ENCODE results near the gene CYP1B1.

The CYP1B1 gene

GRCh38 chr2:38074764-38075506, 1.0 kb downstream of the CYP1B1 start:
- peak; percentile 48 for DNase-seq

GRCh38 chr2:38074058-38074763, 1.7 kb downstream of the CYP1B1 start:
- DNase-seq, result no peak

- DNase-seq, result no peak
Measured at GRCh38 chr2:38073211-38074057, 2.5 kb downstream of the CYP1B1 start.

- DNase-seq, result no peak
Measured at GRCh38 chr2:38070438-38070837, 5.5 kb downstream of the CYP1B1 start.

GRCh38 chr2:38068234-38068633, 7.7 kb downstream of the CYP1B1 start:
- no peak for DNase-seq

- DNase-seq, result no peak
Measured at GRCh38 chr2:38066421-38067115, 9.4 kb downstream of the CYP1B1 start.

GRCh38 chr2:38065502-38066135, 10.3 kb downstream of the CYP1B1 start:
- DNase-seq, result no peak

- peak; percentile 79 for DNase-seq
Measured at GRCh38 chr2:38064801-38065501, 11.0 kb downstream of the CYP1B1 start.

DNA sequence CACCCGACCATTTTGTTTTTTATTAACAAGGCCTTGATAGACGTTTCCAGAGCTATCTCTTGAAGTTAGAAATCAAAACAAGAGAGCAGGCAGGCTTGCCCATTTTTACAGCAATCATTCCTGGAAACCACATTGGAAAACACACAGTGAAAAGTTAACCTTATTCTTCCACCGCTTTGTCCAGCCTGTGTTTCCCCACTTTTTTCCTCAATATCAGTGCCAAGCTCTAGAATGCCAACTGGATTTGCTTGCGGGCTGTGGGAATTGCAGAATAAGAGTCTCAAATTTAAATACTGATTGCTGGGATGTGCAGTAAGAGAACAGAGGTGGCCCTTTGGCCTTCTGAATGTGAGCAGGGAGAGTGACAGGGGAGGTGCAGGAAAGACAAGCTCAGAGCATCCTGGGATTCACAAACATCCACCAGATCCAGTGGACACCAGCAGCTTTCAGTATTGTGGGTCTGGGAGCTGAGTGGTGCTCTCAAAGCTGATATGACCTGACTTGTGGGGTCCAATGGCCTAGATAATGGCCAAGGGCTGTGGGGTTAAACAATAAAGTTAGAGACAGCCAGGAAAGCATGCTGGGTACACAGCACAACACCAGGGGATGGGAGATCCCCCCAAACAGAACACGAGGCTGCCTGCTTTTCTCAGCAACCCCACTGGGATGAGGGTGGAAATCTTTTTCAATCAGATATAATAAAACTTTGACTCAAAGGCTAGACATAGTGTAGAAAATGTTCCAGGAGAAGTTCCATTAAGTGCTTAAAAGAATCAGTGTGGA, 15.5 kb downstream of the CYP1B1 start:
- DNase-seq, result no peak

DNA sequence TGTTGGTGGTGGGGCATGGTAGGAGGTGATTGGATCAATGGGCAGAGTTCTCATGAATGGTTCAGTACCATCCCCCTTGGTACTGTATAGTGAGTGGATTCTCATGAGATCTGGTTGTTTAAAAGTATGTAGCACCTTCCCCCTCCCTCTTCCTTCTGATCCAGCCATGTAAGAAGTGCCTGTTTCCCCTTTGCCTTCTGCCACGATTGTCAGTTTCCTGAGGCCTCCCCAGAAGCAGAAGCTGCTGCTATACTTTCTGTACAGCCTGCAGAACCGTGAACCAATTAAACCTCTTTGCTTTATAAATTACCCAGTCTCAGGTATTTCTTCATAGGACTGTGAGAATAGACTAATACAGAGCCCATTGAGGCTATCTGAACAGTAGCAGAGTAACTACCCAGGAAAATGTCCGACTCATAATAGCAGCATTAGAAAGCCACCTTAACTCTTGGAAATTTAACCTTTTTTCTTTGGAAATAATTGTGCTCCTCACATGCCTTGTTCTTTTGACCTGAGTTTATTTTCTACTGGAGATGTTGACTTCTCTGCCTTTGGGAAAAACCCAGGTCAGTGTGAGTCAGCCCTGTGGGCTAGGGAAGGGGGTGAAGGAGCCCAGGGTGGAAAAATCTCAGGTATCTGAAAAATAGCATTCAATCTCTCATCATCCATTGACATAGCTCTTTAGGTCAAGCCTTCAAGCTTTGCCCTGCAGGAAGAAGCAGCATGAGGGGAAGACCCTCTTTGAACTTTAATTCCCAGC, 18.1 kb downstream of the CYP1B1 start:
- no peak for DNase-seq

DNA sequence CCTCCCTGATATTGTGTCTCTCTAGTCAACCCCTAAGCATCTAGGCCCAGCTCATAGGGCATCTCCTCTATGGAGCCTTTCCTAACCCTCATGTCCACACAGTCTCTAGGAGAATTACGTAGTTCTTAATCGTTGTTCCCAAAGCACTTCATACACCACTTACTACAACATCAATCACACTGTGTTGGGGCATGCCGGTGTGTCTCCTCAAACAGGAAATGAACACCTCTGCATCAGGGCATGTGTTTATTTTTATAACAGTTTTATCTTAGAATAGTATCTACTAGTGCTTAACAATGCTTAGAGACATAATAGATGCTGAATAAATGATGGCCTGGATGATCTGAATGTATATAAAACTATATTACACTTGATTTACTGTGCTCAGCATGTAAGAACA, 19.7 kb downstream of the CYP1B1 start:
- DNase-seq, result no peak

GRCh38 chr2:38045811-38046210, 30.1 kb downstream of the CYP1B1 start:
- peak; percentile 24 for DNase-seq

DNA sequence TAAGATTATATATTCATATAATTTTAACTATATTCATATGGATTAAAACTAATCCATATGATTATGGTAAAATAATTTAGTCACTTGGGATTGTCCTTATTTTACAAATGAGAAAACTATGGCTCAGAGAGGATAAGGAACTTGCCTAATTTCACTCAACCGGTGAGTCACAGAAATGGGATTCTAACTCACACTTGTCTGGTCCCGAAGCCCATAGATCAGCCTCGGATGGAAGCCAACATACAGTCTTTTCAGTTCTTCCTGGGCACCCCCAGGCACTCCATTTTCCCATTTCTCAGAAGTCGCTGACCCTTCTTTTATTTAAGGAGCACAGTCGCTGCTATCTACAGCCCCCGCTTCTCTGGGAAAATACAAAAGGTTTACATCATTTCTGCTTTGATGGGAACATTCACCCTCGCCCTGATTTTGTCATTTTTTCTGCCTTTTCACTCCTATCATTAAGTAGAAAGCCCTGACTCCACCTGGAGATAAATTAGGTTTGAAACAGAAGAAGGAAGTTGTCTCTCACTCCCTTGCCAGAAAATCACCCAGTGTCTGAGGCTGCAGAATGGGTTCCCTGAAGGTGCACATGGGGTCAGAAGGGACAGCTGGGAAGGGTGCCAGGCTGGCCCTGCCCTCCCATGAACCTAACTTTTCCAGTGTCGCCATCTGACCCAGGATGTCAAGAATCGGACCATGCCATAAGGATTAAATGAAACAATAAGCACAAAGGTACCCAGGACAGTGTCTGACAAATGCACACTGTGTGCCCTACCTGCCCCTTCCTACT, 36.6 kb downstream of the CYP1B1 start:
- DNase-seq, result peak; percentile 43

DNA sequence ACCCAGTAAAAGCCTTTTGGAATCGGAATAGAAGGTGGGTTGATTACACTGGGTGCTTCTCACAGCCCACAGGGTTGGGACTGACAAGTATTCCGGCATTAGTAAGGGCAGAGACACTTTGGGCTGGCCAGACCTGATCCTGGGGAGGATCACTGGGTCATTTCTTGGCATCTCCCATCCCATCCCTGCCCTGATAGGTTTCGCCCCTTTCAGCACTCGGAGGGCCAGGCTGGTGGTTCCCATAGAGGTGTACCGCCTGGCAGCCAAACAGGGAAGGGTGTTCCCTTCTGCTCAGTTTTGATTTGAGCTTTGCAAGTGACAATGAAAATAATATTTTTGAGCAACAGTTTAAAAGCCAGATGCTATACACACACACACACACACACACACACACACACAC, 37.3 kb downstream of the CYP1B1 start:
- DNase-seq, result no peak

DNA sequence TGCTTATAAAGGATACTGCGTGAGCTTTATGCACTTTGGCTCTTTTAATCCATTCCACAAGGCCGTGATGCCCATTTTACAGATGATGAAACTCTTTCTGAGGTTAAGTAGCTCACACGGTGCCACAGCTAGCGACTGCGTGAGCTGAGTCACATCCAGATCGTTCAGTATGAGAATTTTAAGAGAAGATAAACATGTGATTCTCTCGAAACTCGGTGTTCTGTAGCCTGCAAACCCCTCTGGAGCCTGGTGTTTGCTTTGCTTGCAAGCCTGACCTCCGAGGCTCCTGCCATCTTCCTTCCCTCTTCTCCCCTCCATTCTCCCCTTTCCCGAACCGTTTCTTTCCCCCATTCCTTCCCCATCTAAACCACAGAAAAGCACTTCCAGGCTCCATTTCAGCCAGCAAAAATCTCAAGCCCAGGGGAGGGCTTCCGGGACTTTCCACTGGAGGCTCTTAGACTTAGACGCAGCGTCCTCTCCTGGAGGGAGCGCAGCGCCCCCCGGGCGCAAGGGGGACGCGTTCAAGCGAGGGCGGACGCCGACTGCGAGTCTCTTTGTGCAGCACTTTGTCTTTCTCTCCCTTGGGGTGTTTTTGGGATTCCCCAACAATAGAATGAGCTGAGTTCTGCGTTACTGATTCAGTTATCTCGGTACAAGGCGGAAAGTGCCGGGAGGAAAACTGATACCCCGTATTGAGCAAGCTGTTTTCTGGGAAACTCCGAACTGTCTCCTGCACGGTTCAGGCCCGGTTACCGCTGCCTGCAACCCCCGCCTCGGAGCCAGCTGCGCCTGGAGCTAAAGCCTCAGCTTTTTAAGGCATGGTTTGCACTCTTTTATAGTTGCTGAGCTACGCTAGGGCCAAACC, 38.0 kb downstream of the CYP1B1 start:
- peak; percentile 55 for DNase-seq

DNA sequence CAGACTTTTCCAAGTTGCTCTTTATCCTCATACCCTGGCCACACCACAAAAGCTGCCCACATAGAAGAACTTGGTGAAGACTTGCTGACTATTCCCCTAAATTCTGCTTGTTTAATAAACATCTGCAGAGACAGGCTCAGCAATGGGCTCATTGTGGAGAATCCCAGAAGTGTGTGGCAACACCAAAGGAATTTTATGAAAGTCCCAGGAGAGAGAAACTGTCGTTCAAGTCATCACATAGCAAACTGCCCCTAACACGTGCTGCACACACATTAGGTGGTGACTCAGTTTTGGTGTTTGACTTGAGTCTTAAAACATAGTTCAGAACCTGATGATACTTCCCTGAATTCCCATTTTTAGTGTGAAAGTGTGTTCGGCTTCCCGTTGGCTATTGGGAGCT, 38.6 kb downstream of the CYP1B1 start:
- DNase-seq, result peak; percentile 80

GRCh38 chr2:38035968-38036367, 40.0 kb downstream of the CYP1B1 start:
- no peak for DNase-seq

DNA sequence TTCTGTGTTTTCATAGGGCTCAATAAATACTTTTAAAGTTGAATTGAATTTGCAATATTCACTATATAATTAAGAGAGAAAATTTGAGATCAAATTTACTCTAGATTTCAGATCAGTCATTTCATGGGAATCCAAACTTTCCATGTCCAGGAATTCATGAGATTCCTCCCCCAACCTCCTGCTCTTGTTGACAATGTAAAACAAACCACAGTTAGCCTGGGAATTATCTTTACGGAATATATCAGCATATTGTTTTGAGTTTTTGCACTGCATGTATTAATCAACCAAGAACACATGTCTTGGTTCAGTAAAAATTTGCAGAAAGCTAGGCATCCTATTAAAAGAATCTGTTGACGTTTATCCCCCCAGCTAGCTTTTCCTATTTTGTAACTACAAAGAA, 42.3 kb downstream of the CYP1B1 start:
- DNase-seq, result peak; percentile 54
